DMS53 treated with DMSO at 0.1 percent for 48 hours (cell line): ENCODE data around the gene LEPROT.
"Not testable (repeated sequence)": the region's sequence is repeated elsewhere in the genome, so short reads cannot be mapped to it uniquely, and the experiment has no call there.

Experiments
- DNase-seq: peaks from one replicate; lab custom pipeline; 2025; ENCODE audit not compliant: unreplicated experiment; lab: John Stamatoyannopoulos, UW

The LEPROT gene

GRCh38 chr1:65420590-65421350, at the start of gene LEPROT, which contains the start of gene LEPR:
LEPROT (plus strand) TSS chr1:65420668; CDS start chr1:65420725, 57 bp downstream.
LEPR (plus strand) TSS chr1:65420668; CDS start chr1:65565566, 144,898 bp downstream.
- DNase-seq = peak; percentile 42

GRCh38 chr1:65371544-65371943, 48.9 kb upstream of the LEPROT start:
- DNase-seq = no peak

- peak; percentile 12 for DNase-seq
Measured at GRCh38 chr1:65372557-65372956, 47.9 kb upstream of the LEPROT start.

GRCh38 chr1:65377496-65378246, 42.8 kb upstream of the LEPROT start:
- DNase-seq = no peak

- no peak for DNase-seq
Measured at GRCh38 chr1:65378247-65378946, 42.1 kb upstream of the LEPROT start.

- DNase-seq = not testable (repeated sequence)
Measured at GRCh38 chr1:65384426-65384825, 36.0 kb upstream of the LEPROT start.

GRCh38 chr1:65386439-65386838, 34.0 kb upstream of the LEPROT start:
- DNase-seq = no peak

- DNase-seq = no peak
Measured at GRCh38 chr1:65387821-65388220, 32.6 kb upstream of the LEPROT start.

GRCh38 chr1:65388908-65389695, 31.4 kb upstream of the LEPROT start:
- DNase-seq = no peak

- DNase-seq = no peak
Measured at GRCh38 chr1:65392497-65392896, 28.0 kb upstream of the LEPROT start.

- DNase-seq = no peak
Measured at GRCh38 chr1:65393347-65393746, 27.1 kb upstream of the LEPROT start.

- no peak for DNase-seq
Measured at GRCh38 chr1:65393928-65394327, 26.5 kb upstream of the LEPROT start.

- peak; percentile 52 for DNase-seq
Measured at GRCh38 chr1:65395887-65396612, 24.4 kb upstream of the LEPROT start.

- DNase-seq = no peak
Measured at GRCh38 chr1:65398083-65398482, 22.4 kb upstream of the LEPROT start.

- no peak for DNase-seq
Measured at GRCh38 chr1:65399003-65399402, 21.5 kb upstream of the LEPROT start.

GRCh38 chr1:65401612-65402011, 18.9 kb upstream of the LEPROT start:
- DNase-seq = no peak

- DNase-seq = no peak
Measured at GRCh38 chr1:65404941-65405340, 15.5 kb upstream of the LEPROT start.

- DNase-seq = no peak
Measured at GRCh38 chr1:65407877-65408276, 12.6 kb upstream of the LEPROT start.

GRCh38 chr1:65409314-65409713, 11.2 kb upstream of the LEPROT start:
- DNase-seq = no peak

- no peak for DNase-seq
Measured at GRCh38 chr1:65409816-65410326, 10.6 kb upstream of the LEPROT start.
